Small intestine (tissue), 7 donors: ENCODE data around the gene GTF2A2. TPM values are rescaled to one million over a fixed set of nuclear protein-coding genes. Genes with fewer than 3 reads are reported as not detected.

Experiments used
- DNase-seq, 2 donors: peaks; one replicate each; pipeline versions ENCODE4 v3.0.0 to v3.0.0-alpha.2; 2013
- FAIRE-seq: peaks from 2 replicates; lab custom pipeline; 2012; peaks lifted over from hg19 to GRCh38; lab: Jason Lieb, UNC
- H3K27ac ChIP-seq, 3 donors: one replicate each; pipeline ENCODE4 v1.5.1; 2013; ENCODE audit warnings: low read length in 2 of 3, mild to moderate bottlenecking in 2 of 3, control low read depth in 1 of 3, inconsistent platforms in 1 of 3, low read depth in 1 of 3, moderate library complexity in 1 of 3
- H3K27me3 ChIP-seq, 3 donors: one replicate each; pipeline ENCODE4 v1.6.1; 2013; ENCODE audit warnings: low read length in 3 of 3, inconsistent platforms in 1 of 3; ENCODE audit not compliant: control insufficient read depth in 3 of 3, insufficient read depth in 3 of 3
- H3K36me3 ChIP-seq, 3 donors: one replicate each; pipeline ENCODE4 v1.6.1; 2013; ENCODE audit warnings: low read length in 3 of 3, inconsistent platforms in 1 of 3, low read depth in 1 of 3, mild to moderate bottlenecking in 1 of 3, moderate library complexity in 1 of 3; ENCODE audit not compliant: control insufficient read depth in 3 of 3, insufficient read depth in 2 of 3
- H3K4me1 ChIP-seq, 3 donors: one replicate each; pipeline ENCODE4 v1.6.1; 2013; ENCODE audit warnings: low read length in 2 of 3, inconsistent platforms in 1 of 3, low read depth in 1 of 3, mild to moderate bottlenecking in 1 of 3, moderate library complexity in 1 of 3; ENCODE audit not compliant: control insufficient read depth in 3 of 3, insufficient read depth in 2 of 3
- H3K4me3 ChIP-seq, 3 donors: one replicate each; pipeline ENCODE4 v1.5.1; 2013; ENCODE audit warnings: low read length in 3 of 3, control low read depth in 1 of 3, inconsistent platforms in 1 of 3, low read depth in 1 of 3, mild to moderate bottlenecking in 1 of 3, moderate library complexity in 1 of 3
- H3K9me3 ChIP-seq, 2 donors: one replicate each; pipeline ENCODE4 v1.6.1; 2013; ENCODE audit warnings: low read depth in 1 of 2, low read length in 1 of 2; ENCODE audit not compliant: control insufficient read depth in 2 of 2, insufficient read depth in 1 of 2
- WGBS, 3 donors: extraction: QIAGEN DNeasy Blood & Tissue Kit; methylation state at CpG; one replicate each; pipeline ENCODE4 v1.1.7; 2013; 5-methylcytosine and 5-hydroxymethylcytosine counted together
- polyA plus RNA-seq, 4 donors: library from polyadenylated mRNA; stranded (reverse) in 3 of 4; unstranded in 1 of 4; fragments of 200-250 nt in 3 of 4; fragments of 120-200 nt in 1 of 4; gene quantifications; one replicate each; pipeline versions ENCODE4 v1.2.1 to v1.2.3, GENCODE V29; 2013
- donor health status: healthy with polysubstance abuse.
- donor health status: control.
- donor health status: control.
- donor health status: Bipolar disorder and iron deficiency.
- donor health status: healthy.

The GTF2A2 gene
- polyA plus RNA-seq, 4 donors: 46.5 to 87.8 (median 61.4) TPM

DNA sequence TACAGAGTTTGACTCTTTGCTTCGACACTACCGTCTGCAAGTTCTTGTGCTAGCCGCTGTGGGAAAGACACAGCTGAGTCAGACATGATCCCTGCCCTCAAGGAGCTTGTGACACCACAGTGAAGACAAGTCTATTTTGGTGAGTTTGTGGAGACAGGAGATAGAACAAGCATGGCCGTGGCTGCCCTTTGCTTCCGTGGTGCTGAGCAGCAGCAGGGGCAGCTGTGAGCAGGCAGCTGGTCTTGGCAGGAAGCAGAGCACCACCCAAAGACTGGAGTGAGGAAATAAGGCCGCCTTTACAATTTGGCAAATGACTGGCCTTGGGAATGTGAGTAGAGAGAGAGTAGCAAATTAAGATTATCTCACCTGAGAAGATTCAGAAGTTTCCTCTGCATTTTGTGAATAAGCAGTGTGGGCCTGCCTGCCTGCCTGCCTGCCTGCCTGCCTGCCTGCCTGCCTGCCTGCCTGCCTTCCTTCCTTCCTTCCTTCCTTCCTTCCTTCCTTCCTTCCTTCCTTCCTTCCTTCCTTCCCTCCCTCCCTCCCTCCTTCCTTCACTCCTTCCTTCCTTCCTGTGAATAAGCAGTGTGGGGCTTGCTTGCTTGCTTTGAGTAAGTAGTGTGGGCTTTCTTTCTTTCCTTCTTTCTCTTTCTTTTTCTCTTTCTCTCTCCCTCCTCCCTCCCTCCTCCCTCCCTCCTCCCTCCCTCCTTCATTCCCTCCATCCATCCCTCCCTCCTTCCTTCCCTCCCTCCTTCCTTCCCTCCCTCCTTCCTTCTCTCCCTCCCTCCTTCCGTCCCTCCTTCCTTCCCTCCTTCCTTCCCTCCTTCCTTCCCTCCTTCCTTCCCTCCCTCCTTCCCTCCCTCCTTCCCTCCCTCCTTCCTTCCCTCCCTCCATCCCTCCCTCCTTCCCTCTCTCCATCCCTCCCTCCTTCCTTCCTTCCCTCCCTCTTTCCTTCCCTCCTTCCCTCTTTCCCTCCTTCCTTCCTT, 47.3 kb downstream of the GTF2A2 start:
- no peaks in the 10 kb centered on the region for H3K36me3 ChIP-seq
- FAIRE-seq (no peak), DNase-seq (peak in 1 of 2 donors; percentile 49)
- 47 to 79% (median 60%) methylated on average over 6 to 7 of the region's 7 CpGs for WGBS, 3 donors
- H3K4me1 ChIP-seq: peaks cover 0 to 17% (median 0%) of the 10 kb centered on the region in 3 donors
- H3K27me3 ChIP-seq: no peaks in the 10 kb centered on the region
- H3K27ac ChIP-seq: peak overlapping the region in 2 of 3 donors; percentile 63 to 68
- H3K4me3 ChIP-seq: no peak overlapping the region
- H3K9me3 ChIP-seq: peaks cover 0 to 30% of the 10 kb centered on the region in 2 donors

- no peaks in the 10 kb centered on the region for H3K27me3 ChIP-seq
- H3K4me3 ChIP-seq: no peak overlapping the region
- DNase-seq (no peak), FAIRE-seq (no peak)
- peaks cover 2 to 34% of the 10 kb centered on the region in 2 donors for H3K9me3 ChIP-seq
- H3K27ac ChIP-seq: no peak overlapping the region
- no peaks in the 10 kb centered on the region for H3K36me3 ChIP-seq
- WGBS, 3 donors: 74 to 91% (median 75%) methylated on average over 5 of the region's 5 CpGs
- peaks cover 0 to 5% (median 2%) of the 10 kb centered on the region in 3 donors for H3K4me1 ChIP-seq
Observed at GRCh38 chr15:59605994-59606393, 51.3 kb downstream of the GTF2A2 start.

GRCh38 chr15:59598461-59598860, 58.9 kb downstream of the GTF2A2 start:
- WGBS, 3 donors: 24 to 59% (median 37%) methylated on average over 2 of the region's 2 CpGs
- Histone ChIP-seq H3K4me1 (peaks cover 3 to 36% (median 7%) of the 10 kb centered on the region in 3 donors), H3K9me3 (peaks cover 2 to 17% of the 10 kb centered on the region in 2 donors), H3K27ac (peak overlapping the region; percentile 22 to 63 (median 46)), H3K4me3 (no peak overlapping the region), H3K36me3 (no peaks in the 10 kb centered on the region), H3K27me3 (no peaks in the 10 kb centered on the region)
- FAIRE-seq (no peak), DNase-seq (peak in 1 of 2 donors; percentile 61)

- no peak for FAIRE-seq
- no peaks in the 10 kb centered on the region for H3K27me3 ChIP-seq
- H3K27ac ChIP-seq: peak overlapping the region; percentile 72 to 91 (median 76)
Observed at GRCh38 chr15:59596640-59597039, 60.7 kb downstream of the GTF2A2 start.

GRCh38 chr15:59595434-59595915, 61.8 kb downstream of the GTF2A2 start:
- Histone ChIP-seq H3K27me3 (no peaks in the 10 kb centered on the region), H3K27ac (peak overlapping the region; percentile 72 to 98 (median 76)), H3K4me3 (no peak overlapping the region), H3K9me3 (peaks cover 0 to 3% of the 10 kb centered on the region in 2 donors), H3K36me3 (no peaks in the 10 kb centered on the region), H3K4me1 (peaks cover 4 to 41% (median 6%) of the 10 kb centered on the region in 3 donors)
- FAIRE-seq (no peak), DNase-seq (peak; percentile 90 to 97)
- 14 to 61% (median 37%) methylated on average over 7 of the region's 7 CpGs for WGBS, 3 donors

More at GRCh38 chr15:59596640-59597039, 60.7 kb downstream of the GTF2A2 start:
- Histone ChIP-seq H3K4me1 (peaks cover 4 to 36% (median 6%) of the 10 kb centered on the region in 3 donors), H3K4me3 (no peak overlapping the region), H3K9me3 (peaks cover 2 to 7% of the 10 kb centered on the region in 2 donors), H3K36me3 (no peaks in the 10 kb centered on the region)
- DNase-seq: no peak

- 41 to 75% (median 68%) methylated on average over 2 of the region's 2 CpGs for WGBS, 3 donors
- FAIRE-seq (no peak), DNase-seq (no peak)
- H3K27ac ChIP-seq: peak overlapping the region; percentile 72 to 98 (median 76)
- H3K9me3 ChIP-seq: peaks cover 0 to 3% of the 10 kb centered on the region in 2 donors
- H3K4me1 ChIP-seq: peaks cover 6 to 38% (median 8%) of the 10 kb centered on the region in 3 donors
- no peak overlapping the region for H3K4me3 ChIP-seq
- no peaks in the 10 kb centered on the region for H3K27me3 ChIP-seq
- no peaks in the 10 kb centered on the region for H3K36me3 ChIP-seq
Observed at GRCh38 chr15:59594991-59595390, 62.3 kb downstream of the GTF2A2 start.

GRCh38 chr15:59594493-59594942, 62.8 kb downstream of the GTF2A2 start:
- DNase-seq: peak; percentile 89 to 96
- FAIRE-seq: no peak
- H3K9me3 ChIP-seq: peaks cover 0 to 3% of the 10 kb centered on the region in 2 donors
- peak overlapping the region; percentile 72 to 98 (median 76) for H3K27ac ChIP-seq
- no peak overlapping the region for H3K4me3 ChIP-seq
- H3K4me1 ChIP-seq: peaks cover 8 to 34% (median 8%) of the 10 kb centered on the region in 3 donors
- WGBS, 3 donors: 16 to 56% (median 32%) methylated on average over 3 of the region's 3 CpGs
- no peaks in the 10 kb centered on the region for H3K27me3 ChIP-seq
- no peaks in the 10 kb centered on the region for H3K36me3 ChIP-seq

- Histone ChIP-seq H3K4me1 (peaks cover 8 to 25% (median 8%) of the 10 kb centered on the region in 3 donors), H3K9me3 (peaks cover 0 to 2% of the 10 kb centered on the region in 2 donors), H3K27ac (peak overlapping the region; percentile 32 to 83 (median 50)), H3K36me3 (no peaks in the 10 kb centered on the region), H3K4me3 (no peak overlapping the region), H3K27me3 (no peaks in the 10 kb centered on the region)
- 13 to 33% (median 21%) methylated on average over 2 of the region's 2 CpGs for WGBS, 3 donors
- no peak for FAIRE-seq
- peak in 1 of 2 donors; percentile 72 for DNase-seq
Observed at GRCh38 chr15:59591356-59591755, 66.0 kb downstream of the GTF2A2 start.
